Suprapubic skin (tissue), 4 donors: ENCODE data around the gene IFRD1.

Experiments used
- EP300 ChIP-seq: sonication (generic); formaldehyde crosslinking; IDR thresholded peaks from one replicate; pipeline ENCODE4 v1.6.1; 2017; ENCODE audit warnings: antibody characterized with exemption
- POLR2A ChIP-seq, 2 donors: fragments of 450-650 bp; IDR thresholded peaks; one replicate each; pipeline ENCODE4 v1.6.1; 2017; ENCODE audit warnings: antibody characterized with exemption in 2 of 2, mild to moderate bottlenecking in 2 of 2, moderate library complexity in 2 of 2
- POLR2AphosphoS5 ChIP-seq, 3 donors: sonication (generic); formaldehyde crosslinking; IDR thresholded peaks; one replicate each; pipeline ENCODE4 v1.6.1; 2017; ENCODE audit warnings: antibody characterized with exemption in 3 of 3
- TF ChIP-seq, protein P1 (sequence below), 2 donors: fragments of 200-600 bp in 1 of 2; fragments of 450-650 bp in 1 of 2; sonication (generic) in 1 of 2; IDR thresholded peaks; one replicate each; pipeline ENCODE4 v1.5.1; 2016 to 2019; ENCODE audit warnings: antibody characterized with exemption in 2 of 2, mild to moderate bottlenecking in 1 of 2, moderate library complexity in 1 of 2

DNA sequence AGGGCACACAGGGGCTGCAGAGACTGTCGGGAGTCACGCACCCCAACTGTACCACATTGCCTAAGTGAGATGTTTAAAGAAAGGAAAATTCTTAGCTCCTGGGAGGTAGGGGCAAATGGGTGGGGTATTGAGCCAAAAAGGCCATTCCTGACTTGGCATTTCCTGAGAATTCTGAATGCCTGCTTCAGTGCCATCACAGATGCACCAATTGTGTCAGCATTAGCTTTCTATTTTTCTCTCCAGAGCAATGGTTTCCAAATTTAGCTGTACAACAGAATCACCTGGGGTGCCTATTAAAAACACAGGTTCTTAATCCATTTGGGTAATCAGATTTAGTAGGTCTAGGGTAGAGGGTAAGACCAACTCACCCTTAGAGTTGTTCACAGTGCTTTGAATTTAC lies 73.6 kb downstream of the IFRD1 start:
- no peak for TF ChIP-seq POLR2AphosphoS5 (IDR thresholded peaks at IDR 0.05)
- TF ChIP-seq, protein P1, sequence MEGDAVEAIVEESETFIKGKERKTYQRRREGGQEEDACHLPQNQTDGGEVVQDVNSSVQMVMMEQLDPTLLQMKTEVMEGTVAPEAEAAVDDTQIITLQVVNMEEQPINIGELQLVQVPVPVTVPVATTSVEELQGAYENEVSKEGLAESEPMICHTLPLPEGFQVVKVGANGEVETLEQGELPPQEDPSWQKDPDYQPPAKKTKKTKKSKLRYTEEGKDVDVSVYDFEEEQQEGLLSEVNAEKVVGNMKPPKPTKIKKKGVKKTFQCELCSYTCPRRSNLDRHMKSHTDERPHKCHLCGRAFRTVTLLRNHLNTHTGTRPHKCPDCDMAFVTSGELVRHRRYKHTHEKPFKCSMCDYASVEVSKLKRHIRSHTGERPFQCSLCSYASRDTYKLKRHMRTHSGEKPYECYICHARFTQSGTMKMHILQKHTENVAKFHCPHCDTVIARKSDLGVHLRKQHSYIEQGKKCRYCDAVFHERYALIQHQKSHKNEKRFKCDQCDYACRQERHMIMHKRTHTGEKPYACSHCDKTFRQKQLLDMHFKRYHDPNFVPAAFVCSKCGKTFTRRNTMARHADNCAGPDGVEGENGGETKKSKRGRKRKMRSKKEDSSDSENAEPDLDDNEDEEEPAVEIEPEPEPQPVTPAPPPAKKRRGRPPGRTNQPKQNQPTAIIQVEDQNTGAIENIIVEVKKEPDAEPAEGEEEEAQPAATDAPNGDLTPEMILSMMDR (IDR thresholded peaks at IDR 0.05), result no peak
- no peak for TF ChIP-seq EP300
- no peak for TF ChIP-seq POLR2A (IDR thresholded peaks at IDR 0.05)
